ENCODE results near the gene EFCAB11. TPM values are rescaled to one million over a fixed set of nuclear protein-coding genes. Genes with fewer than 3 reads are reported as not detected.

EFCAB11 gene
- total RNA-seq, 1 donor from 2014 or later, result not detected

GRCh38 chr14:89798212-89798773, 156.2 kb downstream of the EFCAB11 start:
- no peaks in the 10 kb centered on the region for H3K9me3 ChIP-seq
- no peaks in the 10 kb centered on the region for H3K27me3 ChIP-seq
- no peak for TF ChIP-seq CTCF (IDR thresholded peaks at IDR 0.05)
- no peak for DNase-seq (ENCODE audit: low spot score in 2 of 2)
- H3K27ac ChIP-seq, result no peak overlapping the region
- intact Hi-C loops (cut with DNase I), result no loop called here
- H3K36me3 ChIP-seq, result no peaks in the 10 kb centered on the region
- H3K4me1 ChIP-seq, result no peaks in the 10 kb centered on the region
- H3K4me3 ChIP-seq, result no peak overlapping the region

GRCh38 chr14:89797148-89797547, 157.4 kb downstream of the EFCAB11 start:
- no peak for TF ChIP-seq CTCF (IDR thresholded peaks at IDR 0.05)
- Histone ChIP-seq H3K4me3 (no peak overlapping the region), H3K27me3 (no peaks in the 10 kb centered on the region), H3K27ac (no peak overlapping the region), H3K36me3 (no peaks in the 10 kb centered on the region), H3K9me3 (no peaks in the 10 kb centered on the region), H3K4me1 (no peaks in the 10 kb centered on the region)
- no peak for DNase-seq (ENCODE audit: low spot score in 2 of 2)
- intact Hi-C loops (cut with DNase I), result no loop called here

GRCh38 chr14:89794096-89794495, 160.4 kb downstream of the EFCAB11 start:
- no peaks in the 10 kb centered on the region for H3K27me3 ChIP-seq
- H3K27ac ChIP-seq, result no peak overlapping the region
- TF ChIP-seq CTCF (IDR thresholded peaks at IDR 0.05), result no peak
- intact Hi-C loops (cut with DNase I), result no loop called here
- H3K9me3 ChIP-seq, result no peaks in the 10 kb centered on the region
- no peak overlapping the region for H3K4me3 ChIP-seq
- no peaks in the 10 kb centered on the region for H3K36me3 ChIP-seq
- DNase-seq (ENCODE audit: low spot score in 2 of 2), result peak in 1 of 2 donors; percentile 71
- H3K4me1 ChIP-seq, result no peaks in the 10 kb centered on the region

- no peak overlapping the region for H3K27ac ChIP-seq
Measured at GRCh38 chr14:89793367-89793716, 161.2 kb downstream of the EFCAB11 start.

GRCh38 chr14:89792489-89793366, 161.8 kb downstream of the EFCAB11 start:
- no peaks in the 10 kb centered on the region for H3K36me3 ChIP-seq
- H3K4me1 ChIP-seq, result no peaks in the 10 kb centered on the region
- H3K27me3 ChIP-seq, result no peaks in the 10 kb centered on the region
- no peaks in the 10 kb centered on the region for H3K9me3 ChIP-seq
- TF ChIP-seq CTCF (IDR thresholded peaks at IDR 0.05), result no peak
- no peak overlapping the region for H3K27ac ChIP-seq
- intact Hi-C loops (cut with DNase I), result no loop called here
- no peak overlapping the region for H3K4me3 ChIP-seq
- DNase-seq (ENCODE audit: low spot score in 2 of 2), result no peak

More at GRCh38 chr14:89793367-89793716, 161.2 kb downstream of the EFCAB11 start:
- TF ChIP-seq CTCF (IDR thresholded peaks at IDR 0.05), result no peak
- Histone ChIP-seq H3K9me3 (no peaks in the 10 kb centered on the region), H3K27me3 (no peaks in the 10 kb centered on the region), H3K4me3 (no peak overlapping the region), H3K36me3 (no peaks in the 10 kb centered on the region), H3K4me1 (no peaks in the 10 kb centered on the region)
- DNase-seq (ENCODE audit: low spot score in 2 of 2), result no peak
- intact Hi-C loops (cut with DNase I), result no loop called here

All from ascending aorta (tissue), 2 donors.